ENCODE measurements around the gene RBFA.
"Not testable (repeated sequence)": the region's sequence is repeated elsewhere in the genome, so short reads cannot be mapped to it uniquely, and the experiment has no call there.

The RBFA gene

DNA sequence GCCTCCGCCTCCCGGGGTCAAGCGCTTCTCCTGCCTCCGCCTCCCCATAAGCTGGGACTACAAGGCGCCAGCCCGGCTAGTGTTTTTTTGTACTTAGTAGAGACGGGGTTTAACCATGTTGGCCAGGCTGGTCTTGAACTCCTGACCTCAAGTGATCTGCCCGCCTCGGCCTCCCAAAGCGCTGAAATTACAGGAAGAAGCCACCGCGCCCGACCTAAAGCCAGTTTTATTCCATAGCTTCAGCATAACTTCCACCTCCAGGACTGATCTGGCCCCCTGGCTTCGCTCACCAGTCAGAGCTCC, 45.1 kb upstream of the RBFA start:
- CTCF ChIA-PET: interaction anchor here (0.7 kb wide), 1 partner anchor 50 kb away, joined by 3 read pairs; no protein-coding TSS in a partner anchor
- TF ChIP-seq KLF8 (tag by site-specific recombination; IDR thresholded peaks at IDR 0.05) (no peak), ZNF335 (tag by site-specific recombination; conservative IDR thresholded peaks at IDR 0.05) (peak; percentile 2)
- H3K9me3 ChIP-seq (ENCODE audit: control insufficient read depth, insufficient read depth, low read depth, low read length): no peaks in the 10 kb centered on the region
- H3K4me3 ChIP-seq (ENCODE audit: low read depth, low read length): peak overlapping the region; percentile 82
- POLR2A ChIA-PET: interaction anchor here (0.8 to 2.6 kb wide), 3 partner anchors 32 to 120 kb away, joined by 3 to 10 read pairs (median 6); partner anchors contain the start of genes ADNP2 and RBFA
- peaks cover 20 to 24% of the 10 kb centered on the region in 2 experiments for H3K36me3 ChIP-seq (ENCODE audit: control insufficient read depth in 2 of 2, insufficient read depth in 1 of 2, low read length in 2 of 2)
- H3K4me1 ChIP-seq (ENCODE audit: control insufficient read depth, insufficient read depth, low read length): peaks cover 7% of the 10 kb centered on the region
- no peak overlapping the region for H3K27ac ChIP-seq (ENCODE audit: extremely low read depth, low read depth, low read length)

DNA sequence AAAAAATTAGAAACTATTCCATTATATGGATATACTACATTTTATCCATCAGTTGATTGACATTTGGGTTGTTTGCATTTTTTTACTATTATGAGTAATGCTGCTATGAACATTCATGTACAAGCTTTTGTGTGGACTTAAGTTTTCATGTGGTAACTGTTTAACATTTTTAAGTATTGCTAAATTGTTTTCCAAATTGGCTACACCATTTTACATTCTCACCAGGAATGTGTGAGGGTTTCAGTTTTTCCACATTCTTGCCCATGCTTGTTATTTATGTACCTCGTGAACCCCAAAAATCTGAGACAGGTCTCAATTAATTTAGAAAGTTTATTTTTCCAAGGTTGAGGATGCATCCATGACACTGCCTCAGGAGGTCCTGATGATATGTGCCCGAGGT, 42.7 kb upstream of the RBFA start:
- POLR2A ChIA-PET: no interaction called here
- TF ChIP-seq, protein P1, sequence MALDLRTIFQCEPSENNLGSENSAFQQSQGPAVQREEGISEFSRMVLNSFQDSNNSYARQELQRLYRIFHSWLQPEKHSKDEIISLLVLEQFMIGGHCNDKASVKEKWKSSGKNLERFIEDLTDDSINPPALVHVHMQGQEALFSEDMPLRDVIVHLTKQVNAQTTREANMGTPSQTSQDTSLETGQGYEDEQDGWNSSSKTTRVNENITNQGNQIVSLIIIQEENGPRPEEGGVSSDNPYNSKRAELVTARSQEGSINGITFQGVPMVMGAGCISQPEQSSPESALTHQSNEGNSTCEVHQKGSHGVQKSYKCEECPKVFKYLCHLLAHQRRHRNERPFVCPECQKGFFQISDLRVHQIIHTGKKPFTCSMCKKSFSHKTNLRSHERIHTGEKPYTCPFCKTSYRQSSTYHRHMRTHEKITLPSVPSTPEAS (tag by site-specific recombination; IDR thresholded peaks at IDR 0.05): no peak
- TF ChIP-seq, protein P2, sequence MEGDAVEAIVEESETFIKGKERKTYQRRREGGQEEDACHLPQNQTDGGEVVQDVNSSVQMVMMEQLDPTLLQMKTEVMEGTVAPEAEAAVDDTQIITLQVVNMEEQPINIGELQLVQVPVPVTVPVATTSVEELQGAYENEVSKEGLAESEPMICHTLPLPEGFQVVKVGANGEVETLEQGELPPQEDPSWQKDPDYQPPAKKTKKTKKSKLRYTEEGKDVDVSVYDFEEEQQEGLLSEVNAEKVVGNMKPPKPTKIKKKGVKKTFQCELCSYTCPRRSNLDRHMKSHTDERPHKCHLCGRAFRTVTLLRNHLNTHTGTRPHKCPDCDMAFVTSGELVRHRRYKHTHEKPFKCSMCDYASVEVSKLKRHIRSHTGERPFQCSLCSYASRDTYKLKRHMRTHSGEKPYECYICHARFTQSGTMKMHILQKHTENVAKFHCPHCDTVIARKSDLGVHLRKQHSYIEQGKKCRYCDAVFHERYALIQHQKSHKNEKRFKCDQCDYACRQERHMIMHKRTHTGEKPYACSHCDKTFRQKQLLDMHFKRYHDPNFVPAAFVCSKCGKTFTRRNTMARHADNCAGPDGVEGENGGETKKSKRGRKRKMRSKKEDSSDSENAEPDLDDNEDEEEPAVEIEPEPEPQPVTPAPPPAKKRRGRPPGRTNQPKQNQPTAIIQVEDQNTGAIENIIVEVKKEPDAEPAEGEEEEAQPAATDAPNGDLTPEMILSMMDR (tag by site-specific recombination; IDR thresholded peaks at IDR 0.05): no peak
- TF ChIP-seq, protein P3, sequence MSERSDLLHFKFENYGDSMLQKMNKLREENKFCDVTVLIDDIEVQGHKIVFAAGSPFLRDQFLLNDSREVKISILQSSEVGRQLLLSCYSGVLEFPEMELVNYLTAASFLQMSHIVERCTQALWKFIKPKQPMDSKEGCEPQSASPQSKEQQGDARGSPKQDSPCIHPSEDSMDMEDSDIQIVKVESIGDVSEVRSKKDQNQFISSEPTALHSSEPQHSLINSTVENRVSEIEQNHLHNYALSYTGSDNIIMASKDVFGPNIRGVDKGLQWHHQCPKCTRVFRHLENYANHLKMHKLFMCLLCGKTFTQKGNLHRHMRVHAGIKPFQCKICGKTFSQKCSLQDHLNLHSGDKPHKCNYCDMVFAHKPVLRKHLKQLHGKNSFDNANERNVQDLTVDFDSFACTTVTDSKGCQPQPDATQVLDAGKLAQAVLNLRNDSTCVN (tag by site-specific recombination; optimal IDR thresholded peaks at IDR 0.05): no peak
- TF ChIP-seq, protein P4, sequence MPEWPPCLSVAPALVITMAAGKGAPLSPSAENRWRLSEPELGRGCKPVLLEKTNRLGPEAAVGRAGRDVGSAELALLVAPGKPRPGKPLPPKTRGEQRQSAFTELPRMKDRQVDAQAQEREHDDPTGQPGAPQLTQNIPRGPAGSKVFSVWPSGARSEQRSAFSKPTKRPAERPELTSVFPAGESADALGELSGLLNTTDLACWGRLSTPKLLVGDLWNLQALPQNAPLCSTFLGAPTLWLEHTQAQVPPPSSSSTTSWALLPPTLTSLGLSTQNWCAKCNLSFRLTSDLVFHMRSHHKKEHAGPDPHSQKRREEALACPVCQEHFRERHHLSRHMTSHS (tag by site-specific recombination; IDR thresholded peaks at IDR 0.05): no peak
- TF ChIP-seq HOXA7 (CRISPR knock-in tag; IDR thresholded peaks at IDR 0.05; ENCODE audit: borderline replicate concordance) (no peak), ZFP69B (tag by site-specific recombination; IDR thresholded peaks at IDR 0.05) (no peak), YY2 (tag by site-specific recombination; IDR thresholded peaks at IDR 0.05) (no peak), GLI4 (tag by site-specific recombination; IDR thresholded peaks at IDR 0.05) (no peak), SP3 (tag by site-specific recombination; IDR thresholded peaks at IDR 0.05) (no peak)
- H3K4me3 ChIP-seq (ENCODE audit: low read depth, low read length): no peak overlapping the region
- H3K36me3 ChIP-seq (ENCODE audit: control insufficient read depth in 2 of 2, insufficient read depth in 1 of 2, low read length in 2 of 2): peaks cover 0 to 2% of the 10 kb centered on the region in 2 experiments; a peak in 1 of 3 replicates
- no peaks in the 10 kb centered on the region for H3K9me3 ChIP-seq (ENCODE audit: control insufficient read depth, insufficient read depth, low read depth, low read length)
- CTCF ChIA-PET: no interaction called here
- peaks cover 4% of the 10 kb centered on the region; the same call in 1 of the 2 replicates for H3K4me1 ChIP-seq (ENCODE audit: control insufficient read depth, insufficient read depth, low read length)
- no peak overlapping the region for H3K27ac ChIP-seq (ENCODE audit: extremely low read depth, low read depth, low read length)

DNA sequence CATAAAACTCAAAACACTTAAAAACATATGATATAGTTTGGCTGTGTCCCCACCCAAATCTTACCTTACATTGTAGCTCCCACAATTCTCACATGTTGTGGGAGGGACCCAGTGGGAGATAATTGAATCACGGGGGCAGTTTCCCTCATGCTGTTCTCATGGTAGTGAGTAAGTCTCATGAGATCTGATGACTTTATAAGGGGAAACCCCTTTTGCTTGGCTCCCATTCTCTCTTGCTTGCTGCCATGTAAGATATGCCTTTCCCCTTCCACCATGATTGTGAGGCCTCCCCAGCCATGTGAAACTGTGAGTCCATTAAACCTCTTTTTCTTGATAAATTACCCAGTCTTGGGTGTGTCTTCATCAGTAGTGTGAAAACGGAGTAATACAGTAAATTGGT, 34.5 kb upstream of the RBFA start:
- H3K4me1 ChIP-seq (ENCODE audit: control insufficient read depth, insufficient read depth, low read length); H3K36me3 ChIP-seq (ENCODE audit: control insufficient read depth in 2 of 2, insufficient read depth in 1 of 2, low read length in 2 of 2); H3K27ac ChIP-seq (ENCODE audit: extremely low read depth, low read depth, low read length); CTCF ChIA-PET; H3K4me3 ChIP-seq (ENCODE audit: low read depth, low read length); H3K9me3 ChIP-seq (ENCODE audit: control insufficient read depth, insufficient read depth, low read depth, low read length): not testable (repeated sequence)
- POLR2A ChIA-PET: interaction anchor here (0.7 kb wide), 1 partner anchor 15 kb away, joined by 3 read pairs; no protein-coding TSS in a partner anchor

DNA sequence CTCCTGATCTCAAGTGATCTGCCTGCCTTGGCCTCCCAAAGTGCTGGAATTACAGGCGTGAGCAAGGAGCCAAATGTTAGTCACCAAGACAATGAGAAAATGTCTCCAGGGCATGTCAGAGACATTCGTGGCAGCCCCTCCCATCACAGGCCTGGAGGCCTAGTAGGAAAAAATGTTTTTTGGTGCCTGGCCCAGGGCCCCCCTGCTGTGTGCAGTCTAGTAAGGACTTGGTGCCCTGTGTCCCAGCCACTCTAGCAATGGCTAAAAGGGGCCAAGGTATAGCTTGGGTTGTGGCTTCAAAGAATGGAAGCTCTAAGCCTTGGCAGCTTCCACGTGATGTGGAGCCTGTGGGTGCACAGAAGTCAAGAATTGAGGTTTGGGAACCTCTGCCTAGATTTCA, 33.4 kb upstream of the RBFA start:
- TF ChIP-seq ZNF23 (tag by site-specific recombination; IDR thresholded peaks at IDR 0.05; ENCODE audit: borderline replicate concordance) (no peak), SETDB1 (IDR thresholded peaks at IDR 0.05; ENCODE audit: insufficient read length, low read length) (peak; percentile 24), ZNF585B (tag by site-specific recombination; IDR thresholded peaks at IDR 0.05) (peak; percentile 97)
- H3K27ac ChIP-seq (ENCODE audit: extremely low read depth, low read depth, low read length): no peak overlapping the region
- CTCF ChIA-PET: interaction anchor here (0.7 kb wide), 1 partner anchor 76 kb away, joined by 3 read pairs; no protein-coding TSS in a partner anchor
- no peak overlapping the region for H3K4me3 ChIP-seq (ENCODE audit: low read depth, low read length)
- no peaks in the 10 kb centered on the region for H3K9me3 ChIP-seq (ENCODE audit: control insufficient read depth, insufficient read depth, low read depth, low read length)
- no peaks in the 10 kb centered on the region for H3K36me3 ChIP-seq (ENCODE audit: control insufficient read depth in 2 of 2, insufficient read depth in 1 of 2, low read length in 2 of 2)
- POLR2A ChIA-PET: no interaction called here
- H3K4me1 ChIP-seq (ENCODE audit: control insufficient read depth, insufficient read depth, low read length): no peaks in the 10 kb centered on the region
